Measurements from ENCODE around the gene ARHGAP32. TPM values are rescaled to one million over a fixed set of nuclear protein-coding genes. Genes with fewer than 3 reads are reported as not detected.

Gene ARHGAP32
- total RNA-seq, 2 experiments from 2014 or later = not detected

GRCh38 chr11:128934926-128935325 is 257.2 kb downstream of the ARHGAP32 start:
- BruUV-seq (replicated peaks) = no TSS peak
- Histone ChIP-seq H4K20me1 (ENCODE audit: insufficient read depth, low read length) (no peaks in the 10 kb centered on the region), H3K4me3 (ENCODE audit: low read depth, low read length, poor library complexity, severe bottlenecking) (no peak overlapping the region), H2AFZ (ENCODE audit: low read length) (no peak overlapping the region), H3K9me3 (ENCODE audit: low read length) (no peaks in the 10 kb centered on the region), H3K9me2 (ENCODE audit: insufficient read depth, low read length) (no peaks in the 10 kb centered on the region), H3K27ac (ENCODE audit: low read depth, low read length, poor library complexity, severe bottlenecking) (no peak overlapping the region), H3K79me2 (ENCODE audit: insufficient read depth, low read depth, low read length) (no peaks in the 10 kb centered on the region), H3K36me3 (ENCODE audit: insufficient read depth, low read length) (no peaks in the 10 kb centered on the region), H3K4me2 (ENCODE audit: low read length) (no peak overlapping the region), H3K4me1 (ENCODE audit: insufficient read depth, low read length, poor library complexity, severe bottlenecking) (no peaks in the 10 kb centered on the region)
- POLR2A ChIA-PET = interaction anchor here (1.6 kb wide), 1 partner anchor 10 kb away, joined by 6 read pairs; no protein-coding TSS in a partner anchor
- CTCF ChIA-PET (ENCODE audit: unreplicated experiment) = no interaction called here
- no peak for DNase-seq (ENCODE audit: low spot score)
- no peak for TF ChIP-seq CTCF (conservative IDR thresholded peaks at IDR 0.05; ENCODE audit: low read length)
- TF ChIP-seq EZH2phosphoT487 (IDR thresholded peaks at IDR 0.05; ENCODE audit: borderline replicate concordance, low read depth, low read length) = no peak
- intact Hi-C loops (cut with micrococcal nuclease; ENCODE audit: unreplicated experiment) = no loop called here

- BruUV-seq (replicated peaks) = no TSS peak
- H3K36me3 ChIP-seq (ENCODE audit: insufficient read depth, low read length) = no peaks in the 10 kb centered on the region
- CTCF ChIA-PET (ENCODE audit: unreplicated experiment) = no interaction called here
Measured at GRCh38 chr11:128934351-128934750, 257.8 kb downstream of the ARHGAP32 start.

More at GRCh38 chr11:128934351-128934750, 257.8 kb downstream of the ARHGAP32 start:
- no peaks in the 10 kb centered on the region for H3K9me3 ChIP-seq (ENCODE audit: low read length)
- no peak for DNase-seq (ENCODE audit: low spot score)
- intact Hi-C loops (cut with micrococcal nuclease; ENCODE audit: unreplicated experiment) = no loop called here
- H3K4me2 ChIP-seq (ENCODE audit: low read length) = no peak overlapping the region
- POLR2A ChIA-PET = interaction anchor here (1.6 kb wide), 1 partner anchor 10 kb away, joined by 6 read pairs; no protein-coding TSS in a partner anchor
- H3K4me1 ChIP-seq (ENCODE audit: insufficient read depth, low read length, poor library complexity, severe bottlenecking) = no peaks in the 10 kb centered on the region
- no peaks in the 10 kb centered on the region for H3K79me2 ChIP-seq (ENCODE audit: insufficient read depth, low read depth, low read length)
- H3K9me2 ChIP-seq (ENCODE audit: insufficient read depth, low read length) = no peaks in the 10 kb centered on the region
- H4K20me1 ChIP-seq (ENCODE audit: insufficient read depth, low read length) = no peaks in the 10 kb centered on the region
- H2AFZ ChIP-seq (ENCODE audit: low read length) = no peak overlapping the region
- no peak for TF ChIP-seq CTCF (conservative IDR thresholded peaks at IDR 0.05; ENCODE audit: low read length)
- no peak for TF ChIP-seq EZH2phosphoT487 (IDR thresholded peaks at IDR 0.05; ENCODE audit: borderline replicate concordance, low read depth, low read length)
- no peak overlapping the region for H3K27ac ChIP-seq (ENCODE audit: low read depth, low read length, poor library complexity, severe bottlenecking)
- H3K4me3 ChIP-seq (ENCODE audit: low read depth, low read length, poor library complexity, severe bottlenecking) = no peak overlapping the region
